NCI-H2081 (cell line): ENCODE results near the gene SLC38A3.
A peak's percentile ranks its signal among the peaks of the same experiment; 100 is the strongest.
"Not testable (repeated sequence)": the region's sequence is repeated elsewhere in the genome, so short reads cannot be mapped to it uniquely, and the experiment has no call there.

Experiments used
- DNase-seq, 2 experiments: peaks; one replicate each; lab custom pipeline; 2025; lab: John Stamatoyannopoulos, UW

The SLC38A3 gene

GRCh38 chr3:50231581-50231980 is 26.5 kb downstream of the SLC38A3 start:
- no peak for DNase-seq

- DNase-seq = no peak
Measured at GRCh38 chr3:50232303-50232702, 27.2 kb downstream of the SLC38A3 start.

- DNase-seq = no peak
Measured at GRCh38 chr3:50233176-50233575, 28.1 kb downstream of the SLC38A3 start.

GRCh38 chr3:50235716-50236483 is 30.8 kb downstream of the SLC38A3 start, which contains the start of gene GNAI2:
Gene GNAI2, plus strand, starts transcription at chr3:50236204. Its CDS starts 132 bp downstream, at chr3:50236336.
- DNase-seq = peak; percentile 93 to 95

DNA sequence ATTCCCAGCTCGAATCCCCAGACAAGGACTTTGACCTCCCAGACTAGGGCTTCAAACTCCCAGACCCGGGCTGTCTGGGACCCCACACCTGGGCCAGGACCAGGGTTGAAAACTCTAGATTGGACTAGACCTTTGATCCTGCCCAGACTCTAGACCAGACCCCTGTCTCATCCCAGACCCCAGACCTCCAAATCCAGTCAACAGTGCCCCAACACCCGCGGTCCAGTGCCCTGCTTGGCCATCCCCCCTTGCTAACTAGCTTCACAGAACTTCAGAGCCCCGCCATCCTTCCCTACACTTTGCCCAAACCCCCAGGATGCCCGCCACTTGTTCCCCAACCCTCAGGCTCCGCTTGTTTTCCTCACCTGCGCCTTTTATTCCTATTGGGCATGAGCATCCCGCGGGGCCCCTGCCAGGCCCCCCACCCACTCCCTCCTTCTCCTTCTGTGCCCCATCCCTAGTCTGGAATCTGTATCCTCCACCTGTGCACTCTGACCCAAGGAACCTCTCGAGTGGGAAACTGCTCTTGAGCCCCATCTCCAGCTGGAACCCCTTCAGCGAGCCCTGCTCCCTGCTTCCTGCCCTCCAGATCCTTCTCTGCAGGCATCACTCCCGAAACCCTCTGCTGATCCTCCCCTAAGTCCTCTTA is 31.5 kb downstream of the SLC38A3 start:
- no peak for DNase-seq

DNA sequence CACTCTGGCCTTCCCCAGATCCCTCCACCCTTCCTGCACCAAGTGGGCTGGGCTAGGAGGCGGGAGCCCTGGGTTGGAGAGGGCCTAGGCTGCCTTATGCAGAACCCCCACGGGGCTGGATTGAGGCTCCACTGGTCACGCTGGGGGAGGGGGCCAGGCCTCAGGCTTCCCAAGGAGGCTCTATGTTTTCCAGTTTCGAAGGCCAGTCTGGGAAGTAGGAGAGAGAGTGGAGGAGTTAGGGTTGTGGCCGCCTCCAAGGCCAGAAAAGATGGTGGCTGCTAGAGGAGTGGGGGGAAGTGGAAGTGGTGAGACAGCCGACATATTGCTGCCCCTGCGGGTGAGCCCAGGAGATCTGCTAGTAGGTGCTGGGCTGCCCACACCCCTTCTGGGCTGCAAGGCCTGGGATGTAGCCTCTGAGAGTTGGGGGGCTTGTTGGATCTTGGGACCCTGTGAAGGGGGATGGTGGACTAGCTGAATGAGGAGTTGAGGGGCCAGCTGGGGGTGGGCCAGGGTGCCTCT is 32.1 kb downstream of the SLC38A3 start:
- DNase-seq = no peak

- DNase-seq = peak; percentile 44 to 84
Measured at GRCh38 chr3:50237754-50238548, 32.9 kb downstream of the SLC38A3 start.

GRCh38 chr3:50238549-50239026 is 33.5 kb downstream of the SLC38A3 start:
- DNase-seq = peak in 1 of 2 experiments; percentile 8

- no peak for DNase-seq
Measured at GRCh38 chr3:50239649-50240048, 34.6 kb downstream of the SLC38A3 start.

DNA sequence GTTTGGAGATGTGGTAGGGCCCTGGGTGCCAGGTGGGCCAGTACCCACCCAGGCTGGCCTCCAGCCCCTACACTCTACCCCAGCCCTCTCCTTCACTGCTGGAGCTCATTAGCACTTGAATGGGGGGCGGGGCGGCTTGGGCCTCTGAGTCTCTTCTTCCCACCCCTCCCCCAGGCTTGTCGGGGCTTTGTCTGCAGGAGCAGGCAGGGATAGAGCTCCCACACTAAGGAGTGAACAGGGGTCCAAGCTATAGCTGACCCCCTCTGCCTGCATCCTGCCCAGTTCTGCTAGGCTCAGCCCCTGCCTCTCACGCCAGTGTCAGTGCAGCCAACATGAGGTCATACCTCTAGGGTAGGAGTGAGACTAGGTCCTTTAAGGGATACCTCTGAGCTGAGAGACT is 36.1 kb downstream of the SLC38A3 start:
- DNase-seq = no peak

GRCh38 chr3:50241713-50242380 is 36.8 kb downstream of the SLC38A3 start:
- no peak for DNase-seq

DNA sequence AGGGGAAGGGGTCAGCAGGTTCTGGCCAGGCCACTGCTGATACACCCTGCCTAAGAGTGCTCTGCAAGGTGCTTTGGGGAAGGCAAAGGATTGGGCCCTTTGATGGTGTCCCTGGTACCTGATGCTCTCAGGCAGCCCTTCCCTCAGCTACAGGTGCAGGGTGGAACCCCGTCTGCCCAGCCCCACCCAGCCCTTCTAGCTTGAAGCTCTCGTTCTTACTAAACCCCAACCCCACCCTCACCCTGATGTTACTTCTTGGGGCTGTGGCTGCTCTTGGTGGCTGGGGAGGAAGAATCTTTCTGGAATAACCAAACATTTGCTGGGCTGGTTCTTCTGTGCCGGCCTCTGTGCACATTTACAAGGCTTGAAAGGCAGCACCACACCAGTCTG is 37.3 kb downstream of the SLC38A3 start:
- no peak for DNase-seq

DNA sequence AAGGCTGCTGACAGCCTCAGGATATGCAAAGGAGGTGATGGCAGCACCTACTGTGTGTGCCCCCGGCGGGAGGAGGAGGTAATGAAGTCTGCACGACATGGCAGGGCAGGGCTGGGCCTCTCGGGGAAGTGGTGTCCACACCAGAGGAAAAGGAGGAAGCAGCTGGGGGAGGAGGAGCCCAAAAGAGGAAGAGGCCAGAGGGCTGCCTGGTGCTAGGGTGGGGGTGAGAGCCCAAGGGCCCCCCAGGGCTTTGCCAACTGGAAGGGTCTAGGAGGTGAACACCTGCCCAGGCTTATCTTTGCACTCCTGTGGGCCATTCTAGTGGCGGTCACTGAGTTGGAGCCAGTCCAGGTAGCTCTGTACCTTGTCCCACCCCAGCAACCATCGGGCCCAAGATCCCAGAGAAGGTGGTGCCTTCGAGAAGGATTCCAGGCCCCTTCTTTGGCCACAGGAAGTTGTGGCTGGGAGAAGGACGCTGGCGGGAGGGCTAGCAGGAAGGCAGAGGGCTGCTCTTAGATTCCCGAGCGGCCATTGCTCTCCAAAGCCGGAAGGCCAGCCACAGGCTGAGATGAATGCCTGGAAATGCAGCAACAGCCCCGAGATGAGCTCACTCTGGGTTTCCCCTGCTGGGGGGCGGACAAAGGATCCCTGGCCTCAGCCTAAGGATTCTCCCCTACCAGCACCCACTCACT is 37.9 kb downstream of the SLC38A3 start:
- DNase-seq = no peak

- DNase-seq = no peak
Measured at GRCh38 chr3:50243543-50243895, 38.4 kb downstream of the SLC38A3 start.

DNA sequence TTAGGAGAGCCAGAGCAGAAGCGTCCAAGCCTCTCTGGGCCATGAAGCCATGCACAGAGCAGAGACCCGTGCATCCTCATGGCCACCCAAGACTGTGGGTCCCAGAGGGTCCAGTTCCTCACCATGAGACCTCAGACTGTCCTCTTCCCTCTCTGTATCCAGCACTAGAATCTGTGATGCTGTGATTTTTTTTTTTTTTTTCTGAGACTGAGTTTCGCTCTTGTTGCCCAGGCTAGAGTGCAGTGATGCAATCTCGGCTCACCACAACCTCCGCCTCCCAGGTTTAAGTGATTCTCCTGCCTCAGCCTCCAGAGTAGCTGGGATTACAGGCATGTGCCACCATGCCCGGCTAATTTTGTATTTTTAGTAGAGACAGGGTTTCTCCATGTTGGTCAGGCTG is 39.7 kb downstream of the SLC38A3 start:
- DNase-seq = not testable (repeated sequence)

DNA sequence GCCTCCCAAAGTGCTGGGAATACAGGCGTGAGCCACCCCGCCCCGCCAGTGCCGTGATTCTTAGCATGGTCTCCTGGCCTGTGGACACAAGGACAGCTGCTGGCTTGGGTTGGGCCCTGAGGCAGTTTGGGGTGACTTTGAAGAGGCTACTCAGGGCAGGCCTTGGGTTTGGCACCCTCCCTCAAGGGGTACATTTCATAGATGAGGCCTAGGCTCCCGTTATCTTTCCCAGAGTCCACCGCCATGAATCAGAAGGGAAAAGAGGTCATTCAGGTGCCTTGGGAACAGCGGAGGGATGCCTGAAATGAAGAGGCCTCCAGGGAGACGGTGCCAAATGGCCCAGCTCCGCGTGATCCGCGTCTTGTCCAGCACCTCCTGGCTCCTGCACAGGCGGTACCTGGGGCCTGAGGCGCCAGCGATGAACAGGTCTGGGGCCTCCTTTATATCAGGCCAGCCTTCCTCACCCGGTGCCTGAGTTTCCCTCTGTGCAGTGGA is 40.2 kb downstream of the SLC38A3 start:
- DNase-seq = no peak

DNA sequence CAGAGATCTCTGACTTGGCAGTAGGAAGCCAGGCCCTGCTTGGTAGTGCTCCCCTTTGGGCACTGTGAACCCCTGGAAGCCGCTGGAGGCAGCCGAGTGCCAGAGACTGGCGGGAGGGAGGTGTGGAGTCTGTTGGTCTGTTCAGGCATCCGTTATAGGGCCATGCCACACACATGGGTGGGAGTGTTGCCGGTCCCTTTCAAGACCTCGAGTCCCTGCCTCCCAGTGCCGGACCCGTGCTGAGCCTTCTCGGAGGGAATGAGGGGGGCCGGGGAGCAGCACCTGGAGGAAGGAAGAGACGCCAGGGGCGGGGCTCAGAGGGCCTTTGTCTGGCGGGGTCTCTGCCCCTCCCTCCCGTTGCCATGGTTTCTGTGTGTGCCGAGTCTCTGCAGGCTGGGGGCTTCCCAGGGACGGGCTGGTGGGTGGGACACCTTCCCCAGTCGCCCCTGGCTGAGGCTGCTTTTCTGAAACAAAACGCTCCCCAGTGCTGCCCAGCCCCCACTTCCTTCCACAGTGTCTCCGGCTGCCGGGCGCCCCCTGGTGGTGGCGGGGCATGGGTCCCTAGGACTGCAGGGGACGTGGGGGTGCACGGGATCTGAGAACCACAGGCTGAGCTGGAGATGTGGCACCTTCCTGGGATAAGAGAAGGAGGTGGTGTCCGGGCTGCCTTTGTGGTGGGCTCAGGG is 40.9 kb downstream of the SLC38A3 start:
- DNase-seq = peak; percentile 76

DNA sequence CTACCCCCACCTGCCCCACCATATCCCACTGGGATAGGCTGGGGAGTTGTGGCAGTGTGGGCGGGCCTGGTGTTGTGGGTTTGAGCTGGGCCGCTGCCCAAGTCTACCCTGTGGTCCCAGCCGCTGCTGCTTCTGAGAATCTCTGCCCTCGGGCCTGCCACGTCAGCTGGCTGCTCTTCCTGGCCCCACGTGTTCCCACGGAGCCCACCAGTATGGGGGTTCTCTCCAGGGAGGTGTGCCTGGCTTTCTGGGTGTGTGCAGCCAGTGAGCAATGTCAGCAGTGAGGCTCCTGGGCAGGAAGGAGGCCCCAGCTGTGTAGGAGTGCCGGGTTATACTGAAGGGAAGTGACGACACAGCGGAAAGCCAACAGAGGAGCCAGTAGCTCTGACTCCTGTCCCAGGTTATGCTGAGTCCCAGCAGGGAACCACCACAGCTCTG is 41.5 kb downstream of the SLC38A3 start:
- DNase-seq = peak in 1 of 2 experiments; percentile 15

DNA sequence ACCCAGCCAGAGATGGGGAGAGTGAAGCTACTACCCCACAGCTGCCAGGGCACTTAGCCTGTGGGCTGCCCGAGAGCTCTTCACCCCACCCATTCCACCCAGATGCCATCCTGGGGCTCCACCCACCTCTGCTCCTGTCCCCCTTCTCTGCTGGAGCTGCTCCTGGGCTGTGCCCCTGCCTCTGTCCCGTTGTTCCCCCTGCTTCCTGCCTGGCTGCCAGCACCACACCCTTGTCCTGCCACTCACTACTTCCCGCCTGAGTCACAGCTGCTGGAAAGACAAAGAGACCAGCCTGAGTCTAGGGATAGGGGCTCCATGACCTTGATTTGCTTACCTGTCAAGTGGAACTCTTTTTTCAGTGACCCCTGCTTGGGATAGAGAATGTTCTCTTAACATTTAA is 43.3 kb downstream of the SLC38A3 start:
- no peak for DNase-seq

DNA sequence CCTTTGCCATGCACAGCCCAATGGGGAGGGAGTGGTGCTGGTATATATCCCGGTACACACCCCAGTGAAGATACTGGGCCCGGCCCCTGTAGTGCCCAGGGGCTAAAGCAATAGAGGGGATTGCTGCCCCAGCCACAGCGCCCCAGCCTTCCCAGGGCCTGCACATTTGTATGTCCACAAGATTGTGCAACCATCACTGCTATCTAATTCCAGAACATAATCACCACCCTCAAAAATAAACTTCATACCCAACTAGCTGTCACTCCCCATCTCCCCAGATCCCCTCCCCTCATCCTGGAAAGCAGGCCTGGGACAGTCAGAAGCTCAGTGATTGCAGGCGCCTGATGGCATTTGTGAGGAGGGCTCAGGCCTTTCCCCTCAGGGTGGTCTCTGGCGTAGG is 44.4 kb downstream of the SLC38A3 start:
- no peak for DNase-seq
